ENCODE data around the gene PTPRZ1. TPM values are rescaled to one million over a fixed set of nuclear protein-coding genes. Genes with fewer than 3 reads are reported as not detected.

The PTPRZ1 gene
- total RNA-seq, 1 donor from 2014 or later, result 0.80 TPM

GRCh38 chr7:121878918-121879464, 6.0 kb downstream of the PTPRZ1 start:
- intact Hi-C loops (cut with micrococcal nuclease), result no loop called here
- H3K4me1 ChIP-seq, result no peaks in the 10 kb centered on the region
- TF ChIP-seq CTCF (IDR thresholded peaks at IDR 0.05; ENCODE audit: borderline replicate concordance), result no peak
- H3K36me3 ChIP-seq, result no peaks in the 10 kb centered on the region
- H3K9me3 ChIP-seq (replicated peaks), result no peaks in the 10 kb centered on the region
- no peak overlapping the region for H3K4me3 ChIP-seq
- no peak for DNase-seq
- no peak overlapping the region for H3K27ac ChIP-seq (replicated peaks)
- peaks cover 33% of the 10 kb centered on the region for H3K27me3 ChIP-seq (ENCODE audit: low read depth)

DNA sequence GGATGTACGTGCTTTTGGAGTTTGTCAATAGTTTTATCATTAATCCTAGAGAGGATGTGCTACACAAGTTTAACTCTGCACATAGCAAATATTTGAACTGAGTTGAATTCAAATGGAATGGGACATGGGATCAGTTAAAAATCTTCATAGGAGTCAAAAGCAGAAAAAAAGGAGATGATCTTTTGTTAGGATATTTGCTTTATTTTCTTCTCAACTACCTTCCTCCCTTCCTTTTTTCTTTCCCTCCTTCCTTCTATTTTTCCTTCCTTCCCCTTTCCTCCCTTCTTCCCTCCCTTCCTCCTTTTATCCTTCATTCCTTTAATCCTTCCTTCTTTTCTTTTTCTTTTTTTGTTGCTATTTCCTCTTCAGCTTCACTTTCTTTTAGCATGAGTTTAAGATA, 6.6 kb downstream of the PTPRZ1 start:
- Histone ChIP-seq H3K27me3 (ENCODE audit: low read depth) (peaks cover 28% of the 10 kb centered on the region), H3K4me3 (no peak overlapping the region), H3K4me1 (no peaks in the 10 kb centered on the region), H3K36me3 (no peaks in the 10 kb centered on the region), H3K9me3 (replicated peaks) (no peaks in the 10 kb centered on the region), H3K27ac (replicated peaks) (no peak overlapping the region)
- DNase-seq, result no peak
- intact Hi-C loops (cut with micrococcal nuclease), result no loop called here
- TF ChIP-seq CTCF (IDR thresholded peaks at IDR 0.05; ENCODE audit: borderline replicate concordance), result no peak

GRCh38 chr7:121882731-121883130, 9.8 kb downstream of the PTPRZ1 start:
- no peak for TF ChIP-seq CTCF (IDR thresholded peaks at IDR 0.05; ENCODE audit: borderline replicate concordance)
- intact Hi-C loops (cut with micrococcal nuclease), result no loop called here
- H3K4me1 ChIP-seq, result no peaks in the 10 kb centered on the region
- H3K27me3 ChIP-seq (ENCODE audit: low read depth), result peaks cover 5% of the 10 kb centered on the region
- H3K9me3 ChIP-seq (replicated peaks), result no peaks in the 10 kb centered on the region
- H3K4me3 ChIP-seq, result no peak overlapping the region
- no peak for DNase-seq
- no peaks in the 10 kb centered on the region for H3K36me3 ChIP-seq
- H3K27ac ChIP-seq (replicated peaks), result no peak overlapping the region

DNA sequence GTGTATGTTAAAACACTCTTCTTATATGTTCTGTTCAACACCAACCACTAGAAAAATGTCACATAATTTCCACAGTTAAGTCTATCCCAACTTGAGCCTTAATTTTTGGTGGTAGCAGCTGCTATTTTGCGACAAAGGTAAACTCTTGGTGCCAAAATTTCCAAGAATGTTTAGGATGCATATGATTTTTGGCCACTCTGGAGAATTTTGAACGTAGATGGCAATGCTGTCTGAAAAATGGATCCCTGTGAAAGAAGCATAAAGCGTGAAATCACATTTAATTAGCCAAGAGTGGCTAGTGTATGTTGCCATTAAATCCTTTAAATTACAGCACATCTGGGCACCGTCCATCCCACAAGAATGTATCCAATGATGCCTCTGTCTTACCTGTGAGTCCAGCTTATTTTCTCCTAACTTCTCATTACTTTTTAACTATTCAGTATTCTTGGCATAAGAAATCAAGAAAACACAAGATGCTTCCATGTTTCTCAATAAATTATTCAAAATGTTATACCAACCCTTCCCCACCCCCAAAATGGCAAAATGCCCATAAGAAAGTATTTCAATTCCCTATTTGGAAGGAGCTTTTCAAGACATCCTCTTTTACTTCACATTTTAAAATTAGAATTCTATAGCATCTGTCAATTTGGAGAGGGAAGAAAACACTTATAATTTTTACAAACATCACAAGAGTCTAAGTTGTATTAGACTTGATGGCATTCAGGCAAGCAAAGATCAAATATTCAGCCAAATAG, 12.4 kb downstream of the PTPRZ1 start:
- H3K27ac ChIP-seq (replicated peaks), result no peak overlapping the region
- no peaks in the 10 kb centered on the region for H3K36me3 ChIP-seq
- H3K4me3 ChIP-seq, result no peak overlapping the region
- H3K9me3 ChIP-seq (replicated peaks), result no peaks in the 10 kb centered on the region
- DNase-seq, result no peak
- TF ChIP-seq CTCF (IDR thresholded peaks at IDR 0.05; ENCODE audit: borderline replicate concordance), result no peak
- no peaks in the 10 kb centered on the region for H3K4me1 ChIP-seq
- intact Hi-C loops (cut with micrococcal nuclease), result no loop called here
- H3K27me3 ChIP-seq (ENCODE audit: low read depth), result peaks cover 5% of the 10 kb centered on the region

GRCh38 chr7:121887634-121888033, 14.7 kb downstream of the PTPRZ1 start:
- H3K36me3 ChIP-seq, result no peaks in the 10 kb centered on the region
- intact Hi-C loops (cut with micrococcal nuclease), result no loop called here

More at GRCh38 chr7:121887634-121888033, 14.7 kb downstream of the PTPRZ1 start:
- Histone ChIP-seq H3K27ac (replicated peaks) (no peak overlapping the region), H3K4me1 (no peaks in the 10 kb centered on the region), H3K27me3 (ENCODE audit: low read depth) (peaks cover 5% of the 10 kb centered on the region), H3K9me3 (replicated peaks) (no peaks in the 10 kb centered on the region), H3K4me3 (no peak overlapping the region)
- no peak for TF ChIP-seq CTCF (IDR thresholded peaks at IDR 0.05; ENCODE audit: borderline replicate concordance)
- DNase-seq, result no peak
